B cell (primary cell): ENCODE results near the gene SLC39A3. TPM values are rescaled to one million over a fixed set of nuclear protein-coding genes. Genes with fewer than 3 reads are reported as not detected.

Experiments used
- ATAC-seq: fragments of 200-7000 bp; cut with Tn5 transposase; one replicate; pipeline ENCODE4 v1.10.0; 2021; ENCODE audit warnings: low read depth, mild to moderate bottlenecking, moderate number of reproducible peaks, moderate library complexity
- CTCF ChIA-PET: fragments of 350-600 bp; sonication (Branson Sonifier 250); formaldehyde crosslinking; loops from one replicate; lab custom pipeline; 2021; ENCODE audit warnings: antibody characterized with exemption, inconsistent platforms; lab: Charles Lee
- POLR2A ChIA-PET: fragments of 350-600 bp; sonication (Branson Sonifier 250); formaldehyde crosslinking; loops from one replicate; lab custom pipeline; 2021; ENCODE audit warnings: antibody characterized with exemption; lab: Charles Lee
- DNase-seq: peaks from one replicate; pipeline ENCODE4 v3.0.0; 2013
- H2AFZ ChIP-seq: 2 replicates; pipeline ENCODE4 v1.6.1; 2012; ENCODE audit warnings: mild to moderate bottlenecking, low read depth, low read length; ENCODE audit not compliant: insufficient read depth, poor library complexity, severe bottlenecking
- H3K27ac ChIP-seq, 2 donors: 1 replicate in 1 of 2; 2 replicates in 1 of 2; pipeline ENCODE4 v1.5.1; 2012 to 2013; ENCODE audit warnings: low read length in 2 of 2, mild to moderate bottlenecking in 2 of 2, moderate library complexity in 1 of 2
- H3K27me3 ChIP-seq, 4 experiments: fragments of 200-600 bp in 1 of 4; sonication (generic) in 1 of 4; replicated peaks in 1 of 4; 1 replicate in 2 of 4; 2 replicates in 2 of 4; pipeline versions ENCODE4 v1.6.1 to v1.7.0; 2013 to 2016; ENCODE audit warnings: low read length in 3 of 4, mild to moderate bottlenecking in 2 of 4, mixed read lengths in 1 of 4, moderate library complexity in 1 of 4; ENCODE audit not compliant: insufficient read depth in 4 of 4, control insufficient read depth in 3 of 4; ENCODE audit errors: control extremely low read depth in 1 of 4
- H3K36me3 ChIP-seq, 2 experiments: replicated peaks in 1 of 2; 1 replicate in 1 of 2; 2 replicates in 1 of 2; pipeline versions ENCODE4 v1.6.1 to v1.7.1; 2013; ENCODE audit warnings: low read length in 1 of 2; ENCODE audit not compliant: insufficient read depth in 2 of 2, control insufficient read depth in 1 of 2; ENCODE audit errors: control extremely low read depth in 1 of 2, extremely low read depth in 1 of 2
- H3K4me1 ChIP-seq, 2 donors: fragments of 200-600 bp in 1 of 2; sonication (generic) in 1 of 2; 1 replicate in 1 of 2; 2 replicates in 1 of 2; pipeline versions ENCODE4 v1.5.1 to v1.6.1; 2013 to 2017; ENCODE audit warnings: low read length in 2 of 2; ENCODE audit not compliant: control insufficient read depth in 2 of 2, insufficient read depth in 2 of 2
- H3K4me2 ChIP-seq: replicated peaks from 2 replicates; pipeline ENCODE3; 2012; ENCODE audit warnings: mild to moderate bottlenecking, low read depth, low read length; ENCODE audit not compliant: poor library complexity, severe bottlenecking
- H3K4me3 ChIP-seq, 5 experiments: fragments of 200-600 bp in 1 of 5; sonication (generic) in 1 of 5; 1 replicate in 3 of 5; 2 replicates in 2 of 5; pipeline versions ENCODE4 v1.5.1 to v1.7.0; 2011 to 2016; ENCODE audit warnings: low read length in 4 of 5, mild to moderate bottlenecking in 4 of 5, low read depth in 2 of 5, control low read depth in 1 of 5, moderate library complexity in 1 of 5; ENCODE audit not compliant: insufficient read depth in 1 of 5; ENCODE audit errors: control extremely low read depth in 1 of 5, extremely low read depth in 1 of 5
- H3K79me2 ChIP-seq: fragments of 200-600 bp; sonication (generic); one replicate; pipeline ENCODE4 v1.6.0; 2016; ENCODE audit warnings: low read length; ENCODE audit not compliant: control insufficient read depth, insufficient read depth
- H3K9ac ChIP-seq: fragments of 200-600 bp; sonication (generic); 2 replicates; pipeline ENCODE4 v1.6.1; 2017; ENCODE audit warnings: mild to moderate bottlenecking, low read length, moderate library complexity
- H3K9me3 ChIP-seq, 3 donors: one replicate each; pipeline versions ENCODE4 v1.6.1 to v1.7.1; 2013; ENCODE audit warnings: low read length in 2 of 3; ENCODE audit not compliant: control insufficient read depth in 2 of 3, insufficient read depth in 1 of 3; ENCODE audit errors: control extremely low read depth in 1 of 3
- H4K20me1 ChIP-seq: 2 replicates; pipeline ENCODE4 v1.6.0; 2012; ENCODE audit warnings: mild to moderate bottlenecking, low read length; ENCODE audit not compliant: insufficient read depth, control insufficient read depth, poor library complexity, severe bottlenecking
- H3K27ac Mint-ChIP-seq: one replicate; pipeline ENCODE4 v1.8.0; 2021; ENCODE audit warnings: mixed read lengths
- H3K27me3 Mint-ChIP-seq: one replicate; pipeline ENCODE4 v1.8.0; 2021; ENCODE audit warnings: mixed read lengths
- H3K4me1 Mint-ChIP-seq: one replicate; pipeline ENCODE4 v1.8.0; 2021; ENCODE audit warnings: mixed read lengths
- H3K4me3 Mint-ChIP-seq: one replicate; pipeline ENCODE4 v1.8.0; 2021; ENCODE audit warnings: mixed read lengths
- H3K9me3 Mint-ChIP-seq: one replicate; pipeline ENCODE4 v1.8.0; 2022; ENCODE audit warnings: mixed read lengths; ENCODE audit not compliant: insufficient read depth
- CTCF ChIP-seq: fragments of 200-600 bp; IDR thresholded peaks from one replicate; pipeline ENCODE4 v1.8.0; 2022; ENCODE audit warnings: antibody characterized with exemption, mild to moderate bottlenecking
- EZH2 ChIP-seq: IDR thresholded peaks from 2 replicates; pipeline ENCODE4 v1.6.1; 2012; ENCODE audit warnings: borderline replicate concordance, low read depth, mild to moderate bottlenecking, moderate library complexity, low read length; ENCODE audit not compliant: insufficient read depth, poor library complexity, severe bottlenecking
- WGBS: methylation state at CpG from one replicate; pipeline ENCODE4 v1.1.5; 2013; ENCODE audit warnings: missing lambda C conversion rate; ENCODE audit not compliant: insufficient coverage; 5-methylcytosine and 5-hydroxymethylcytosine counted together
- intact Hi-C: fragments of 100-400 bp; cut with micrococcal nuclease; formaldehyde crosslinking; loops from one replicate; pipeline ENCODE4 v1.10.0; 2022
- polyA plus RNA-seq: library from polyadenylated mRNA; depleted of rRNA; stranded (reverse); fragments of >200 nt; gene quantifications from 2 replicates; pipeline ENCODE4 v1.2.3, GENCODE V29; 2012
- total RNA-seq, 2 donors: library from RNA; stranded (reverse); fragments of 120-200 nt in 1 of 2; gene quantifications; 1 replicate in 1 of 2; 2 replicates in 1 of 2; pipeline versions ENCODE4 v1.2.3 to v1.2.4, GENCODE V29; 2013 to 2022

The SLC39A3 gene
- total and polyA plus RNA-seq, 2 donors (not counting 1 experiment from before 2014, with no cell fraction given), result 36.4 to 37.6 TPM

DNA sequence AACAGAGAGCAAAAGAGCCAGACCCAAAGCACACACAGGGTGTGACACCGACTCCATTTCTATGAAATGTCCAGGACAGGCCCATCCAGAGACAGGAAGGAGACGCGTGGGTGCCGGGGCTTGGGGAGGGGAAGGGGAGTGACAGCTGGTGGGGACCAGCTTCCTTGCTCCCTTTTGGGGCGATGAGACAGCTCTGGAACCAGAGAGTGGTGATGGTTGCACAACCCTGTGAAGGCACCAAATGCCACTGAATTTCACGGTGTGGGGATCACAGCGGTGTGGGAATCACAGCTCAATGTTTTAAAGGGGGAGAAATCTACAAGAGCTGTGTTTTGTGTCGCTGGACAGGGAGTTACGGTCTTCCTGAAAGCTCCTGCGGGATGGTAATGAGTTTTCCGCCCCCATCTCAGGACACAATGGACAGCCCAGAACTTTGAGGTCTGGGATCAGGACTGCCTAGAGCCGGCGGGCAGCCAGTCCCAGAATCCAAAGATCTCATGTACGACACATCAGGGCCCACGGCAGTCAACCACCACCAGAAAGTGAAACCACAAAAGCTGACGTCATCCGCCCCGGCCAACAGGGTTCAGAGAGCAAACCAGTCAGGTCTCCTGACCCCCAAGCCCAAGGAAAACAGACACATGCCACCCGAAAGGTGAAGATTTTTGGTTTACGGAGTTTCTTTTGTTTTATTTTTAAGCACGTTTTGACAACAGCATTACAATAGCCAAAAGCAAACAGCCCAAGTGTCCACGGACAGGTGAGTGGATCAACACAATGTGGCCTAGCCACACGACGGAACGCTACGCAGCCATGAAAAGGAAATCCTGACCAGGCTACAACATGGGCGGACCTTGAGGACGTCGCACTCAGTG lies 36.0 kb upstream of the SLC39A3 start:
- Histone ChIP-seq H3K9me3 (no peaks in the 10 kb centered on the region), H4K20me1 (peaks cover 47% of the 10 kb centered on the region), H3K79me2 (peaks cover 90% of the 10 kb centered on the region), H3K27me3 (no peaks in the 10 kb centered on the region), H3K36me3 (peaks cover 0 to 10% of the 10 kb centered on the region in 2 experiments), H3K9ac (peak overlapping the region; percentile 69), H3K4me3 (peak overlapping the region in 4 of 5 experiments; percentile 28 to 48 (median 40)), H2AFZ (peak overlapping the region; percentile 57), H3K4me1 (peaks cover 11 to 22% of the 10 kb centered on the region in 2 donors), H3K4me2 (peak overlapping the region; percentile 74), H3K27ac (peak overlapping the region; percentile 80 to 86)
- Mint-ChIP-seq H3K4me3 (peak overlapping the region; percentile 87), H3K9me3 (no peaks in the 10 kb centered on the region), H3K4me1 (peaks cover 39% of the 10 kb centered on the region), H3K27me3 (no peaks in the 10 kb centered on the region), H3K27ac (peak overlapping the region; percentile 96)
- ATAC-seq (peak; percentile 60), DNase-seq (peak; percentile 77)
- WGBS, result 49% methylated on average over 25 of the region's 29 CpGs
- ChIA-PET POLR2A (interaction anchor here (0.6 to 0.7 kb wide), 2 partner anchors 629 to 1291 kb away, joined by 3 to 4 read pairs; partner anchors contain the start of gene ZBTB7A), CTCF (interaction anchor here (0.9 to 2.9 kb wide), 4 partner anchors 27 to 139 kb away, joined by 3 to 16 read pairs (median 4); no protein-coding TSS in a partner anchor)
- intact Hi-C loops, result no loop called here
- TF ChIP-seq EZH2 (no peak), CTCF (no peak)
